OCI-LY1 (cell line): ENCODE data around the gene ZNF654.

ENCODE experiments used
- H2AFZ ChIP-seq: fragments of 200-600 bp; sonication (generic), shearing (Covaris generic); 2 replicates; pipeline ENCODE4 v1.6.0; 2014; ENCODE audit warnings: antibody characterized with exemption, mild to moderate bottlenecking, low read length
- H3F3A ChIP-seq: fragments of 200-600 bp; sonication (generic), shearing (Covaris generic); 2 replicates; pipeline ENCODE4 v1.6.0; 2014; ENCODE audit warnings: mild to moderate bottlenecking, antibody characterized with exemption, low read length, moderate library complexity; ENCODE audit not compliant: insufficient read depth
- H3K27ac ChIP-seq: fragments of 200-600 bp; sonication (generic); 2 replicates; pipeline ENCODE4 v1.5.1; 2014; ENCODE audit warnings: low read length, mixed run types, mild to moderate bottlenecking, low read depth; ENCODE audit not compliant: poor library complexity, severe bottlenecking
- H3K27me3 ChIP-seq: fragments of 200-600 bp; sonication (generic); 2 replicates; pipeline ENCODE4 v1.6.0; 2014; ENCODE audit warnings: antibody characterized with exemption, mild to moderate bottlenecking, low read length, moderate library complexity; ENCODE audit not compliant: insufficient read depth
- H3K36me3 ChIP-seq: fragments of 200-600 bp; sonication (generic); 2 replicates; pipeline ENCODE4 v1.6.1; 2014; ENCODE audit warnings: mild to moderate bottlenecking, antibody characterized with exemption, low read length, moderate library complexity, mixed read lengths; ENCODE audit not compliant: insufficient read depth
- H3K4me1 ChIP-seq: fragments of 200-600 bp; sonication (generic); 2 replicates; pipeline ENCODE4 v1.5.1; 2014; ENCODE audit warnings: mild to moderate bottlenecking, low read length, moderate library complexity; ENCODE audit not compliant: insufficient read depth, severe bottlenecking
- H3K4me2 ChIP-seq: fragments of 200-600 bp; sonication (generic), shearing (Covaris generic); 2 replicates; pipeline ENCODE4 v1.6.1; 2014; ENCODE audit warnings: low read length
- H3K4me3 ChIP-seq: fragments of 200-600 bp; sonication (generic); 2 replicates; pipeline ENCODE4 v1.5.1; 2014; ENCODE audit warnings: low read length, low read depth, mild to moderate bottlenecking, mixed read lengths; ENCODE audit not compliant: poor library complexity, severe bottlenecking
- H3K79me2 ChIP-seq: fragments of 200-600 bp; shearing (Covaris generic); 2 replicates; pipeline ENCODE4 v1.6.1; 2016; ENCODE audit warnings: mixed run types, low read length, mixed read lengths; ENCODE audit not compliant: insufficient read depth
- H3K9ac ChIP-seq: fragments of 200-600 bp; sonication (generic), shearing (Covaris generic); 2 replicates; pipeline ENCODE4 v1.6.1; 2014; ENCODE audit warnings: mild to moderate bottlenecking, low read length, mixed read lengths
- H3K9me2 ChIP-seq: fragments of 200-600 bp; sonication (generic), shearing (Covaris generic); 2 replicates; pipeline ENCODE4 v1.6.1; 2014; ENCODE audit warnings: low read depth, mild to moderate bottlenecking, low read length, mixed read lengths
- H3K9me3 ChIP-seq: fragments of 200-600 bp; shearing (Covaris generic); 2 replicates; pipeline ENCODE4 v1.6.1; 2014; ENCODE audit warnings: low read length, mixed read lengths
- H4K20me1 ChIP-seq: fragments of 200-600 bp; sonication (generic), shearing (Covaris generic); 2 replicates; pipeline ENCODE4 v1.6.0; 2016; ENCODE audit warnings: mild to moderate bottlenecking, low read length; ENCODE audit not compliant: insufficient read depth
- CTCF ChIP-seq: fragments of 200-600 bp; sonication (generic), shearing (Covaris generic); IDR thresholded peaks from 2 replicates; pipeline ENCODE4 v1.5.1; 2017; ENCODE audit warnings: mild to moderate bottlenecking, antibody characterized with exemption, low read length, moderate library complexity, mixed read lengths
- EZH2 ChIP-seq: fragments of 200-600 bp; sonication (generic), shearing (Covaris generic); IDR thresholded peaks from 2 replicates; pipeline ENCODE4 v1.8.0; 2017; ENCODE audit warnings: borderline replicate concordance, mixed run types, mild to moderate bottlenecking, antibody characterized with exemption, low read length, moderate library complexity, mixed read lengths

Gene ZNF654

GRCh38 chr3:88149101-88149508 lies 90.0 kb downstream of the ZNF654 start:
- Histone ChIP-seq H3F3A (no peaks in the 10 kb centered on the region), H2AFZ (no peak overlapping the region), H3K4me1 (peaks cover 41% of the 10 kb centered on the region), H3K36me3 (peaks cover 10% of the 10 kb centered on the region), H3K9me3 (no peaks in the 10 kb centered on the region), H3K9me2 (no peaks in the 10 kb centered on the region), H3K79me2 (peaks cover 43% of the 10 kb centered on the region), H3K27ac (peak overlapping the region; percentile 79), H3K27me3 (no peaks in the 10 kb centered on the region), H3K4me3 (peak overlapping the region; percentile 74), H3K4me2 (peak overlapping the region; percentile 79), H3K9ac (peak overlapping the region; percentile 80), H4K20me1 (no peaks in the 10 kb centered on the region)
- no peak for TF ChIP-seq CTCF
- TF ChIP-seq EZH2, result no peak

GRCh38 chr3:88149509-88150362 lies 90.7 kb downstream of the ZNF654 start, which contains the start of gene C3orf38:
Gene C3orf38 (plus strand): TSS chr3:88149959. CDS start chr3:88150053, 94 bp downstream.
- peak within 1 kb of the TSS; percentile 97 for H3K4me2 ChIP-seq
- H3K27me3 ChIP-seq, result no peaks in the 10 kb centered on the region
- H3K9me2 ChIP-seq, result no peaks in the 10 kb centered on the region
- H3F3A ChIP-seq, result no peaks in the 10 kb centered on the region
- H3K9me3 ChIP-seq, result no peaks in the 10 kb centered on the region
- H3K79me2 ChIP-seq, result peaks cover 49% of the 10 kb centered on the region
- H4K20me1 ChIP-seq, result no peaks in the 10 kb centered on the region
- TF ChIP-seq CTCF (no peak), EZH2 (no peak)
- H3K9ac ChIP-seq, result peak within 1 kb of the TSS; percentile 80
- peaks cover 17% of the 10 kb centered on the region for H3K36me3 ChIP-seq
- peaks cover 41% of the 10 kb centered on the region for H3K4me1 ChIP-seq
- H3K27ac ChIP-seq, result peak within 1 kb of the TSS; percentile 79
- peak within 1 kb of the TSS; percentile 74 for H3K4me3 ChIP-seq
- H2AFZ ChIP-seq, result no peak within 1 kb of the TSS

- no peak overlapping the region for H2AFZ ChIP-seq
- peaks cover 41% of the 10 kb centered on the region for H3K4me1 ChIP-seq
- no peaks in the 10 kb centered on the region for H3K27me3 ChIP-seq
- TF ChIP-seq EZH2 (no peak), CTCF (no peak)
- no peaks in the 10 kb centered on the region for H3F3A ChIP-seq
- H3K4me3 ChIP-seq, result peak overlapping the region; percentile 74
- peak overlapping the region; percentile 97 for H3K4me2 ChIP-seq
- no peaks in the 10 kb centered on the region for H3K9me2 ChIP-seq
- H3K27ac ChIP-seq, result peak overlapping the region; percentile 79
- peak overlapping the region; percentile 80 for H3K9ac ChIP-seq
- H4K20me1 ChIP-seq, result no peaks in the 10 kb centered on the region
- H3K36me3 ChIP-seq, result peaks cover 22% of the 10 kb centered on the region
- H3K79me2 ChIP-seq, result peaks cover 49% of the 10 kb centered on the region
- H3K9me3 ChIP-seq, result no peaks in the 10 kb centered on the region
Measured at GRCh38 chr3:88150371-88150770, 91.3 kb downstream of the ZNF654 start.
